ENCODE measurements around the gene NAB1.
A peak's percentile ranks its signal among the peaks of the same experiment; 100 is the strongest.
"Not testable (repeated sequence)": the region's sequence is repeated elsewhere in the genome, so short reads cannot be mapped to it uniquely, and the experiment has no call there.

The NAB1 gene

GRCh38 chr2:190649035-190649797 lies at the start of gene NAB1:
Gene NAB1, plus strand, starts transcription at chr2:190649083. Its CDS starts 10,094 bp downstream, at chr2:190659177.
- Mint-ChIP-seq H3K36me3 (no peaks in the 10 kb centered on the region), H3K4me3 (peak within 1 kb of the TSS; percentile 92)

GRCh38 chr2:190599546-190600220 lies 49.2 kb upstream of the NAB1 start:
- Mint-ChIP-seq H3K27me3 (no peaks in the 10 kb centered on the region), H3K9me3 (no peaks in the 10 kb centered on the region), H3K36me3 (no peaks in the 10 kb centered on the region), H3K4me3 (no peak overlapping the region), H3K27ac (no peak overlapping the region), H3K4me1 (peaks cover 6% of the 10 kb centered on the region)
- no peak for ATAC-seq

More at GRCh38 chr2:190649035-190649797, at the start of gene NAB1:
- Mint-ChIP-seq H3K9me3 (no peaks in the 10 kb centered on the region), H3K4me1 (peaks cover 34% of the 10 kb centered on the region), H3K27me3 (no peaks in the 10 kb centered on the region), H3K27ac (peak within 1 kb of the TSS; percentile 92)
- ATAC-seq = peak; percentile 76

- Mint-ChIP-seq H3K36me3 (no peaks in the 10 kb centered on the region), H3K4me1 (peaks cover 6% of the 10 kb centered on the region), H3K27ac (no peak overlapping the region), H3K27me3 (no peaks in the 10 kb centered on the region), H3K9me3 (no peaks in the 10 kb centered on the region), H3K4me3 (no peak overlapping the region)
- ATAC-seq = no peak
Measured at GRCh38 chr2:190600293-190601103, 48.4 kb upstream of the NAB1 start.

- Mint-ChIP-seq H3K27me3 (no peaks in the 10 kb centered on the region), H3K4me3 (no peak overlapping the region), H3K27ac (no peak overlapping the region), H3K4me1 (peaks cover 22% of the 10 kb centered on the region), H3K36me3 (no peaks in the 10 kb centered on the region), H3K9me3 (no peaks in the 10 kb centered on the region)
- no peak for ATAC-seq
Measured at GRCh38 chr2:190603374-190603773, 45.5 kb upstream of the NAB1 start.

- Mint-ChIP-seq H3K27ac (no peak overlapping the region), H3K36me3 (peaks cover 6% of the 10 kb centered on the region), H3K9me3 (no peaks in the 10 kb centered on the region), H3K27me3 (no peaks in the 10 kb centered on the region), H3K4me1 (peaks cover 16% of the 10 kb centered on the region), H3K4me3 (no peak overlapping the region)
- no peak for ATAC-seq
Measured at GRCh38 chr2:190607014-190607597, 41.8 kb upstream of the NAB1 start.

- H3K4me3 Mint-ChIP-seq = no peak overlapping the region
- H3K36me3 Mint-ChIP-seq = peaks cover 6% of the 10 kb centered on the region
- H3K4me1 Mint-ChIP-seq = peaks cover 16% of the 10 kb centered on the region
- no peak overlapping the region for H3K27ac Mint-ChIP-seq
- ATAC-seq = no peak
- H3K27me3 Mint-ChIP-seq = no peaks in the 10 kb centered on the region
- H3K9me3 Mint-ChIP-seq = no peaks in the 10 kb centered on the region
Measured at GRCh38 chr2:190607657-190608357, 41.1 kb upstream of the NAB1 start.

GRCh38 chr2:190608863-190609262 lies 40.0 kb upstream of the NAB1 start:
- not testable (repeated sequence) for H3K36me3 Mint-ChIP-seq

GRCh38 chr2:190609397-190609796 lies 39.5 kb upstream of the NAB1 start:
- not testable (repeated sequence) for H3K9me3 Mint-ChIP-seq, H3K4me3 Mint-ChIP-seq, H3K27me3 Mint-ChIP-seq, H3K36me3 Mint-ChIP-seq, H3K27ac Mint-ChIP-seq, ATAC-seq
- H3K4me1 Mint-ChIP-seq = peaks cover 16% of the 10 kb centered on the region

More at GRCh38 chr2:190608863-190609262, 40.0 kb upstream of the NAB1 start:
- not testable (repeated sequence) for H3K27ac Mint-ChIP-seq, ATAC-seq, H3K4me3 Mint-ChIP-seq, H3K9me3 Mint-ChIP-seq, H3K27me3 Mint-ChIP-seq
- peaks cover 16% of the 10 kb centered on the region for H3K4me1 Mint-ChIP-seq

GRCh38 chr2:190610528-190610927 lies 38.4 kb upstream of the NAB1 start:
- H3K4me1 Mint-ChIP-seq = peaks cover 16% of the 10 kb centered on the region
- not testable (repeated sequence) for H3K27me3 Mint-ChIP-seq, H3K9me3 Mint-ChIP-seq, H3K27ac Mint-ChIP-seq, ATAC-seq, H3K4me3 Mint-ChIP-seq, H3K36me3 Mint-ChIP-seq

GRCh38 chr2:190615555-190616200 lies 33.2 kb upstream of the NAB1 start:
- no peak for ATAC-seq
- Mint-ChIP-seq H3K4me1 (no peaks in the 10 kb centered on the region), H3K36me3 (no peaks in the 10 kb centered on the region), H3K9me3 (no peaks in the 10 kb centered on the region), H3K27me3 (no peaks in the 10 kb centered on the region), H3K4me3 (no peak overlapping the region), H3K27ac (no peak overlapping the region)

GRCh38 chr2:190618030-190618429 lies 30.9 kb upstream of the NAB1 start:
- no peak overlapping the region for H3K4me3 Mint-ChIP-seq
- H3K36me3 Mint-ChIP-seq = no peaks in the 10 kb centered on the region
- no peaks in the 10 kb centered on the region for H3K4me1 Mint-ChIP-seq
- no peaks in the 10 kb centered on the region for H3K9me3 Mint-ChIP-seq
- H3K27ac Mint-ChIP-seq = no peak overlapping the region
- H3K27me3 Mint-ChIP-seq = no peaks in the 10 kb centered on the region
- no peak for ATAC-seq

- ATAC-seq = no peak
- Mint-ChIP-seq H3K27ac (no peak overlapping the region), H3K4me1 (peaks cover 11% of the 10 kb centered on the region), H3K9me3 (peaks cover 3% of the 10 kb centered on the region), H3K36me3 (peaks cover 5% of the 10 kb centered on the region), H3K27me3 (peaks cover 9% of the 10 kb centered on the region), H3K4me3 (no peak overlapping the region)
Measured at GRCh38 chr2:190625691-190626090, 23.2 kb upstream of the NAB1 start.

GRCh38 chr2:190626641-190627210 lies 22.2 kb upstream of the NAB1 start:
- Mint-ChIP-seq H3K4me3 (no peak overlapping the region), H3K4me1 (peaks cover 11% of the 10 kb centered on the region), H3K36me3 (peaks cover 5% of the 10 kb centered on the region), H3K9me3 (peaks cover 3% of the 10 kb centered on the region), H3K27ac (no peak overlapping the region), H3K27me3 (peaks cover 9% of the 10 kb centered on the region)
- ATAC-seq = no peak
